K562 (cell line): ENCODE measurements around the gene MEX3D. TPM values are rescaled to one million over a fixed set of nuclear protein-coding genes. Genes with fewer than 3 reads are reported as not detected.

ENCODE experiments used
- ATAC-seq: fragments of 200-7000 bp; cut with Tn5 transposase; 3 replicates; pipeline ENCODE4 v1.9.1; 2020; ENCODE audit warnings: moderate library complexity
- BruUV-seq: library from RNA; stranded (reverse); fragments of 400-500 nt; replicated peaks from 2 replicates; lab custom pipeline; 2021; lab: Mats Ljungman, UMichigan
- CTCF ChIA-PET: fragments of 300-600 bp; formaldehyde crosslinking; extraction: SDS; loops from one replicate; lab custom pipeline; 2021; ENCODE audit warnings: low intra/inter-chr PET ratio; lab: Yijun Ruan, JAX
- POLR2A ChIA-PET: fragments of 300-600, 350-650 bp; sonication (Branson Sonifier 250); formaldehyde crosslinking; extraction: SDS; loops from one replicate; lab custom pipeline; 2021; ENCODE audit warnings: antibody characterized with exemption, inconsistent platforms; lab: Yijun Ruan, JAX
- DNase-seq, 4 experiments: peaks; one replicate each; pipeline versions ENCODE4 v3.0.0 to v3.0.0-alpha.2; 2011 to 2018; ENCODE audit warnings: low spot score in 3 of 4, mixed read lengths in 3 of 4; ENCODE audit errors: extremely low read depth in 1 of 4
- FAIRE-seq: peaks from 2 replicates; lab custom pipeline; 2011; peaks lifted over from hg19 to GRCh38; lab: Jason Lieb, UNC
- H2AFZ ChIP-seq: 2 replicates; pipeline ENCODE4 v1.6.0; 2011; ENCODE audit warnings: low read depth, low read length, control low read depth, inconsistent platforms
- H3K27ac ChIP-seq: fragments of 200-600 bp; 3 replicates; pipeline ENCODE4 v1.8.0; 2011; ENCODE audit warnings: low read depth, mild to moderate bottlenecking, control low read depth, inconsistent platforms, low read length, moderate library complexity, mixed read lengths; ENCODE audit errors: extremely low read depth
- H3K27me3 ChIP-seq, 2 experiments: fragments of 300-600 bp in 1 of 2; 2 replicates in 1 of 2; 3 replicates in 1 of 2; pipeline versions ENCODE4 v1.6.0 to v1.8.0; 2011; ENCODE audit warnings: inconsistent platforms in 2 of 2, low read length in 2 of 2, mild to moderate bottlenecking in 1 of 2, mixed read lengths in 1 of 2, moderate library complexity in 1 of 2; ENCODE audit not compliant: control insufficient read depth in 2 of 2, insufficient read depth in 2 of 2
- H3K36me3 ChIP-seq: fragments of 300-600 bp; 3 replicates; pipeline ENCODE4 v1.8.0; 2011; ENCODE audit warnings: mild to moderate bottlenecking, low read length, inconsistent platforms; ENCODE audit not compliant: control insufficient read depth, insufficient read depth
- H3K4me1 ChIP-seq, 2 experiments: fragments of 200-600 bp in 1 of 2; replicated peaks in 1 of 2; 2 replicates in 1 of 2; 3 replicates in 1 of 2; pipeline versions ENCODE4 v1.5.1 to v1.8.0; 2011; ENCODE audit warnings: inconsistent platforms in 2 of 2, low read length in 2 of 2, mild to moderate bottlenecking in 1 of 2, mixed read lengths in 1 of 2, moderate library complexity in 1 of 2; ENCODE audit not compliant: control insufficient read depth in 2 of 2, insufficient read depth in 2 of 2
- H3K4me2 ChIP-seq: 2 replicates; pipeline ENCODE4 v1.6.1; 2011; ENCODE audit warnings: low read length, control low read depth, inconsistent platforms, mixed read lengths; ENCODE audit not compliant: insufficient read depth
- H3K4me3 ChIP-seq: fragments of 200-600 bp; sonication (generic), shearing (Covaris generic); 2 replicates; pipeline ENCODE4 v1.5.1; 2016; ENCODE audit warnings: control low read depth, inconsistent platforms
- H3K79me2 ChIP-seq: fragments of 200-600 bp; 3 replicates; pipeline ENCODE4 v1.8.0; 2011; ENCODE audit warnings: low read length, inconsistent platforms; ENCODE audit not compliant: control insufficient read depth, insufficient read depth
- H3K9ac ChIP-seq, 2 experiments: 2 replicates each; pipeline versions ENCODE4 v1.6.0 to v1.6.1; 2011; ENCODE audit warnings: low read depth in 2 of 2, low read length in 2 of 2, control low read depth in 1 of 2, inconsistent platforms in 1 of 2, mild to moderate bottlenecking in 1 of 2, mixed read lengths in 1 of 2; ENCODE audit not compliant: insufficient read depth in 1 of 2
- H3K9me1 ChIP-seq: one replicate; pipeline ENCODE4 v1.6.0; 2011; ENCODE audit warnings: inconsistent platforms, mild to moderate bottlenecking, low read length, moderate library complexity; ENCODE audit not compliant: control insufficient read depth, insufficient read depth
- H3K9me3 ChIP-seq: replicated peaks from 2 replicates; pipeline ENCODE4 v1.5.1; 2011; ENCODE audit warnings: low read depth, low read length, inconsistent platforms; ENCODE audit not compliant: control insufficient read depth, insufficient read depth
- H4K20me1 ChIP-seq: replicated peaks from 2 replicates; pipeline ENCODE4 v1.6.1; 2011; ENCODE audit warnings: low read length, inconsistent platforms, mixed read lengths; ENCODE audit not compliant: control insufficient read depth, insufficient read depth
- MYNN ChIP-seq, 2 experiments: sonication (generic); formaldehyde crosslinking in 1 of 2; IDR thresholded peaks; 2 replicates each; pipeline versions ENCODE4 v1.5.0 to v1.6.1; 2016 to 2020; ENCODE audit warnings: antibody characterized with exemption in 1 of 2, missing genetic modification reagents in 1 of 2
- NFXL1 ChIP-seq: fragments of 450-650 bp; formaldehyde crosslinking; IDR thresholded peaks from 2 replicates; pipeline ENCODE4 v1.4.0; 2021; ENCODE audit warnings: mild to moderate bottlenecking
- SMC3 ChIP-seq: conservative IDR thresholded peaks from 2 replicates; pipeline ENCODE4 v1.6.1; 2011; ENCODE audit warnings: low read depth, low read length, improper control_type of control experiment; ENCODE audit not compliant: insufficient read depth
- TBL1XR1 ChIP-seq, 2 experiments: IDR thresholded peaks; 2 replicates each; pipeline ENCODE4 v1.6.1; 2012; ENCODE audit warnings: improper control_type of control experiment in 2 of 2, low read length in 2 of 2, mild to moderate bottlenecking in 1 of 2
- WGBS: fragments of 100-300 bp; shearing (Covaris generic); methylation state at CpG from one replicate; pipeline ENCODE4 v1.1.6; 2016; ENCODE audit warnings: low coverage, mixed read lengths; ENCODE audit not compliant: insufficient coverage; ENCODE audit errors: missing lambda C conversion rate; 5-methylcytosine and 5-hydroxymethylcytosine counted together
- in situ Hi-C: fragments of 300-500 bp; cut with MboI; formaldehyde crosslinking; loops from 4 replicates; pipeline ENCODE4 v1.15.0; 2018; ENCODE audit warnings: inconsistent platforms, mixed read lengths
- intact Hi-C: fragments of 100-400 bp; cut with micrococcal nuclease; formaldehyde crosslinking; loops from 2 replicates; pipeline ENCODE4 v1.14.2; 2022
- polyA plus RNA-seq, 8 experiments: library from polyadenylated mRNA; depleted of rRNA in 4 of 8; stranded (reverse) in 5 of 8; unstranded in 3 of 8; fragments of >200 nt; fragmentation: Nextera tagmentation in 2 of 8; fragmentation: Illumina TruSeq in 1 of 8; extraction: Ambion mirVana in 2 of 8; extraction: Trizol in 1 of 8; gene quantifications; 2 replicates each; pipeline versions ENCODE4 v1.2.1 to v1.2.3, GENCODE V29; 2011 to 2014; ENCODE audit warnings: inconsistent platforms in 1 of 8, missing spikeins in 1 of 8
- total RNA-seq, 7 experiments: library from RNA; depleted of rRNA in 6 of 7; stranded (reverse); fragments of >200 nt in 6 of 7; fragmentation: Illumina TruSeq in 2 of 7; extraction: Trizol in 2 of 7; gene quantifications; 2 replicates each; pipeline versions ENCODE4 v1.2.1 to v1.2.3, GENCODE V29; 2011 to 2021; ENCODE audit warnings: low replicate concordance in 1 of 7

Gene MEX3D
- total and polyA plus RNA-seq, 9 of the 15 experiments (the other 6 are each of a cell fraction or from before 2014, with no cell fraction given), result 1.7 to 39.3 (median 5.7) TPM

DNA sequence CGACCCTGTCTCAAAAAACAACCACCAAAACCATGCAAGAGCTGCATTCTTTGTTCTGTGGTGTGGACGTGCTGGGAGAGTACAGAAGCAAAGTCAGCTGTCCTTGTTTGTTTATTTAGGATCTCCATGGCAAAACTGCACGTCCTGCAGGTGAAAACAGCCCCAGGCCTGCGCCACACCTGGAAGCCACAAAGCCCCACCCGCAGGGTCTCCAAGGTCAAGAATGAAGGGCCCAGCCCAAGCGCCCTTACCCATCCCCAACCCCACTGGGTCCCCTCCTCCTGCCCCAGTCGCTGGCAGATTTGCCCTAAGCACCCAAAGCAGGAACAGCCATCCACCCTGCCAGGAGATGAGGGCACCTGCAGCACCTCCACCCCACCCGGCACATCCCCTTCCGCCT, 14.1 kb upstream of the MEX3D start:
- Histone ChIP-seq H3K4me3 (no peak overlapping the region), H3K4me2 (no peak overlapping the region), H3K4me1 (peaks cover 0 to 17% of the 10 kb centered on the region in 2 experiments; a peak in 2 of 5 replicates), H3K9me1 (no peaks in the 10 kb centered on the region), H2AFZ (no peak overlapping the region), H3K9me3 (no peaks in the 10 kb centered on the region), H3K36me3 (peaks cover 84% of the 10 kb centered on the region; the same call in 2 of the 3 replicates), H3K27me3 (no peaks in the 10 kb centered on the region), H3K79me2 (peaks cover 22% of the 10 kb centered on the region), H4K20me1 (no peaks in the 10 kb centered on the region), H3K27ac (no peak overlapping the region), H3K9ac (peak overlapping the region in 1 of 2 experiments; percentile 45; a peak in 2 of 4 replicates)
- CTCF ChIA-PET, result no interaction called here
- ATAC-seq (no peak), FAIRE-seq (no peak), DNase-seq (no peak)
- 98% methylated on average over 8 of the region's 9 CpGs for WGBS
- TF ChIP-seq SMC3 (no peak), MYNN (IDR thresholded peaks at IDR 0.05) (no peak), MYNN (CRISPR knock-in tag; IDR thresholded peaks at IDR 0.05) (no peak), NFXL1 (CRISPR knock-in tag) (no peak)
- POLR2A ChIA-PET, result interaction anchor here (0.9 kb wide), 1 partner anchor 11 kb away, joined by 5 read pairs; the partner anchor contains the start of gene MBD3
- in situ Hi-C loops, result no loop called here
- BruUV-seq, result no TSS peak
- intact Hi-C loops, result no loop called here

GRCh38 chr19:1580957-1581356, 12.8 kb upstream of the MEX3D start:
- H3K27ac ChIP-seq, result no peak overlapping the region
- no peak overlapping the region for H3K4me3 ChIP-seq
- intact Hi-C loops, result no loop called here
- BruUV-seq, result no TSS peak
- peaks cover 0 to 29% of the 10 kb centered on the region in 2 experiments; a peak in 2 of 5 replicates for H3K4me1 ChIP-seq
- ATAC-seq (no peak), DNase-seq (no peak), FAIRE-seq (no peak)
- in situ Hi-C loops, result no loop called here
- H3K9me1 ChIP-seq, result no peaks in the 10 kb centered on the region
- TF ChIP-seq TBL1XR1 (IDR thresholded peaks at IDR 0.05; ENCODE audit: low read length in 2 of 2), result no peak
- POLR2A ChIA-PET, result interaction anchor here (1.1 kb wide), 1 partner anchor 9 kb away, joined by 3 read pairs; no protein-coding TSS in a partner anchor
- H3K79me2 ChIP-seq, result peaks cover 13% of the 10 kb centered on the region
- 95% methylated on average over 22 of the region's 22 CpGs for WGBS
- no peak overlapping the region for H2AFZ ChIP-seq
- H3K36me3 ChIP-seq, result peaks cover 91% of the 10 kb centered on the region; the same call in 2 of the 3 replicates
- CTCF ChIA-PET, result no interaction called here
- H3K9ac ChIP-seq, result 0 out of 4 replicates have a peak overlapping the region, but pooled peaks of 1 of the 2 experiments have one; percentile 17
- no peaks in the 10 kb centered on the region for H3K9me3 ChIP-seq
- H3K27me3 ChIP-seq, result no peaks in the 10 kb centered on the region
- no peaks in the 10 kb centered on the region for H4K20me1 ChIP-seq
- no peak overlapping the region for H3K4me2 ChIP-seq
